ENCODE measurements around the gene ACADM. TPM values are rescaled to one million over a fixed set of nuclear protein-coding genes. Genes with fewer than 3 reads are reported as not detected.
A peak's percentile ranks its signal among the peaks of the same experiment; 100 is the strongest.
"Not testable (repeated sequence)": the region's sequence is repeated elsewhere in the genome, so short reads cannot be mapped to it uniquely, and the experiment has no call there.

ACADM gene
- total and polyA plus RNA-seq, 5 donors from 2014 or later = 12.6 to 56.8 (median 44.2) TPM

- H3K27me3 Mint-ChIP-seq = peaks cover 32% of the 10 kb centered on the region
- H3K9me3 Mint-ChIP-seq = peaks cover 0 to 2% (median 0%) of the 10 kb centered on the region in 7 donors
- no peak overlapping the region for H3K4me3 ChIP-seq (ENCODE audit: low read depth, low read length)
Measured at GRCh38 chr1:75710832-75711231, 13.7 kb upstream of the ACADM start.

GRCh38 chr1:75711846-75712245 lies 12.7 kb upstream of the ACADM start:
- Mint-ChIP-seq H3K4me1 (no peaks in the 10 kb centered on the region), H3K36me3 (no peaks in the 10 kb centered on the region), H3K9me3 (peaks cover 0 to 2% (median 0%) of the 10 kb centered on the region in 7 donors), H3K27ac (no peak overlapping the region), H3K27me3 (peaks cover 33% of the 10 kb centered on the region), H3K4me3 (no peak overlapping the region)
- Histone ChIP-seq H3K9me3 (ENCODE audit: control insufficient read depth in 2 of 2, low read length in 2 of 2) (no peaks in the 10 kb centered on the region), H3K4me3 (ENCODE audit: low read depth, low read length) (no peak overlapping the region), H3K27ac (ENCODE audit: insufficient read depth, low read length, poor library complexity, severe bottlenecking) (no peak overlapping the region), H3K4me1 (ENCODE audit: control insufficient read depth, insufficient read depth, low read length, poor library complexity, severe bottlenecking) (no peaks in the 10 kb centered on the region), H3K36me3 (ENCODE audit: control insufficient read depth, insufficient read depth, low read length) (no peaks in the 10 kb centered on the region), H3K27me3 (ENCODE audit: control insufficient read depth, insufficient read depth, low read length) (peaks cover 2% of the 10 kb centered on the region)
- ATAC-seq (ENCODE audit: low read depth in 2 of 2) = no peak
- DNase-seq = no peak

More at GRCh38 chr1:75710832-75711231, 13.7 kb upstream of the ACADM start:
- Histone ChIP-seq H3K4me1 (ENCODE audit: control insufficient read depth, insufficient read depth, low read length, poor library complexity, severe bottlenecking) (no peaks in the 10 kb centered on the region), H3K27ac (ENCODE audit: insufficient read depth, low read length, poor library complexity, severe bottlenecking) (no peak overlapping the region), H3K27me3 (ENCODE audit: control insufficient read depth, insufficient read depth, low read length) (peaks cover 6% of the 10 kb centered on the region), H3K9me3 (ENCODE audit: control insufficient read depth in 2 of 2, low read length in 2 of 2) (no peaks in the 10 kb centered on the region), H3K36me3 (ENCODE audit: control insufficient read depth, insufficient read depth, low read length) (no peaks in the 10 kb centered on the region)
- H3K27ac Mint-ChIP-seq = no peak overlapping the region
- H3K36me3 Mint-ChIP-seq = no peaks in the 10 kb centered on the region
- no peaks in the 10 kb centered on the region for H3K4me1 Mint-ChIP-seq
- ATAC-seq (ENCODE audit: low read depth in 2 of 2) = no peak
- no peak for DNase-seq
- no peak overlapping the region for H3K4me3 Mint-ChIP-seq

- Histone ChIP-seq H3K27ac (ENCODE audit: insufficient read depth, low read length, poor library complexity, severe bottlenecking) (no peak overlapping the region), H3K36me3 (ENCODE audit: control insufficient read depth, insufficient read depth, low read length) (no peaks in the 10 kb centered on the region), H3K4me3 (ENCODE audit: low read depth, low read length) (no peak overlapping the region), H3K27me3 (ENCODE audit: control insufficient read depth, insufficient read depth, low read length) (peaks cover 2% of the 10 kb centered on the region), H3K9me3 (ENCODE audit: control insufficient read depth in 2 of 2, low read length in 2 of 2) (no peaks in the 10 kb centered on the region), H3K4me1 (ENCODE audit: control insufficient read depth, insufficient read depth, low read length, poor library complexity, severe bottlenecking) (no peaks in the 10 kb centered on the region)
- H3K27ac Mint-ChIP-seq = no peak overlapping the region
- no peaks in the 10 kb centered on the region for H3K4me1 Mint-ChIP-seq
- H3K27me3 Mint-ChIP-seq = peaks cover 31% of the 10 kb centered on the region
- DNase-seq (no peak), ATAC-seq (ENCODE audit: low read depth in 2 of 2) (no peak)
- H3K36me3 Mint-ChIP-seq = no peaks in the 10 kb centered on the region
- no peak overlapping the region for H3K4me3 Mint-ChIP-seq
- peaks cover 0 to 2% (median 0%) of the 10 kb centered on the region in 7 donors for H3K9me3 Mint-ChIP-seq
Measured at GRCh38 chr1:75712306-75712705, 12.2 kb upstream of the ACADM start.

- Histone ChIP-seq H3K9me3 (ENCODE audit: control insufficient read depth in 2 of 2, low read length in 2 of 2) (no peaks in the 10 kb centered on the region), H3K27ac (ENCODE audit: insufficient read depth, low read length, poor library complexity, severe bottlenecking) (no peak overlapping the region), H3K4me3 (ENCODE audit: low read depth, low read length) (no peak overlapping the region), H3K4me1 (ENCODE audit: control insufficient read depth, insufficient read depth, low read length, poor library complexity, severe bottlenecking) (peaks cover 6% of the 10 kb centered on the region), H3K27me3 (ENCODE audit: control insufficient read depth, insufficient read depth, low read length) (no peaks in the 10 kb centered on the region), H3K36me3 (ENCODE audit: control insufficient read depth, insufficient read depth, low read length) (no peaks in the 10 kb centered on the region)
- peaks cover 0 to 2% (median 0%) of the 10 kb centered on the region in 7 donors for H3K9me3 Mint-ChIP-seq
- H3K36me3 Mint-ChIP-seq = no peaks in the 10 kb centered on the region
- H3K27ac Mint-ChIP-seq = no peak overlapping the region
- H3K27me3 Mint-ChIP-seq = peaks cover 24% of the 10 kb centered on the region
- DNase-seq (no peak), ATAC-seq (ENCODE audit: low read depth in 2 of 2) (no peak)
- peaks cover 3 to 13% (median 10%) of the 10 kb centered on the region in 4 donors for H3K4me1 Mint-ChIP-seq
- no peak overlapping the region for H3K4me3 Mint-ChIP-seq
Measured at GRCh38 chr1:75719810-75720209, 4.7 kb upstream of the ACADM start.

GRCh38 chr1:75720325-75720724 lies 4.2 kb upstream of the ACADM start:
- Mint-ChIP-seq H3K4me3 (peak overlapping the region in 1 of 4 donors; percentile 58), H3K9me3 (peaks cover 0 to 2% (median 0%) of the 10 kb centered on the region in 7 donors), H3K4me1 (peaks cover 6 to 17% (median 13%) of the 10 kb centered on the region in 4 donors), H3K27me3 (peaks cover 24% of the 10 kb centered on the region), H3K36me3 (no peaks in the 10 kb centered on the region), H3K27ac (no peak overlapping the region)
- Histone ChIP-seq H3K27me3 (ENCODE audit: control insufficient read depth, insufficient read depth, low read length) (no peaks in the 10 kb centered on the region), H3K9me3 (ENCODE audit: control insufficient read depth in 2 of 2, low read length in 2 of 2) (no peaks in the 10 kb centered on the region), H3K4me1 (ENCODE audit: control insufficient read depth, insufficient read depth, low read length, poor library complexity, severe bottlenecking) (peaks cover 10% of the 10 kb centered on the region), H3K36me3 (ENCODE audit: control insufficient read depth, insufficient read depth, low read length) (no peaks in the 10 kb centered on the region), H3K27ac (ENCODE audit: insufficient read depth, low read length, poor library complexity, severe bottlenecking) (no peak overlapping the region), H3K4me3 (ENCODE audit: low read depth, low read length) (no peak overlapping the region)
- ATAC-seq (ENCODE audit: low read depth in 2 of 2) (no peak), DNase-seq (no peak)

- Mint-ChIP-seq H3K36me3 (no peaks in the 10 kb centered on the region), H3K27me3 (peaks cover 20% of the 10 kb centered on the region), H3K4me3 (peak overlapping the region in 1 of 4 donors; percentile 58), H3K9me3 (peaks cover 0 to 2% (median 0%) of the 10 kb centered on the region in 7 donors), H3K27ac (no peak overlapping the region), H3K4me1 (peaks cover 11 to 22% (median 18%) of the 10 kb centered on the region in 4 donors)
- no peaks in the 10 kb centered on the region for H3K9me3 ChIP-seq (ENCODE audit: control insufficient read depth in 2 of 2, low read length in 2 of 2)
- DNase-seq = no peak
- no peak overlapping the region for H3K27ac ChIP-seq (ENCODE audit: insufficient read depth, low read length, poor library complexity, severe bottlenecking)
- peaks cover 15% of the 10 kb centered on the region for H3K4me1 ChIP-seq (ENCODE audit: control insufficient read depth, insufficient read depth, low read length, poor library complexity, severe bottlenecking)
- ATAC-seq (ENCODE audit: low read depth in 2 of 2) = no peak
- no peaks in the 10 kb centered on the region for H3K27me3 ChIP-seq (ENCODE audit: control insufficient read depth, insufficient read depth, low read length)
- no peaks in the 10 kb centered on the region for H3K36me3 ChIP-seq (ENCODE audit: control insufficient read depth, insufficient read depth, low read length)
- no peak overlapping the region for H3K4me3 ChIP-seq (ENCODE audit: low read depth, low read length)
Measured at GRCh38 chr1:75720820-75721219, 3.7 kb upstream of the ACADM start.

GRCh38 chr1:75722246-75722645 lies 2.3 kb upstream of the ACADM start:
- not testable (repeated sequence) for H3K36me3 Mint-ChIP-seq; DNase-seq; H3K27ac Mint-ChIP-seq; H3K36me3 ChIP-seq (ENCODE audit: control insufficient read depth, insufficient read depth, low read length); ATAC-seq (ENCODE audit: low read depth in 2 of 2); H3K9me3 Mint-ChIP-seq; H3K9me3 ChIP-seq (ENCODE audit: control insufficient read depth in 2 of 2, low read length in 2 of 2); H3K4me3 ChIP-seq (ENCODE audit: low read depth, low read length); H3K27me3 ChIP-seq (ENCODE audit: control insufficient read depth, insufficient read depth, low read length); H3K27ac ChIP-seq (ENCODE audit: insufficient read depth, low read length, poor library complexity, severe bottlenecking)
- Mint-ChIP-seq H3K4me1 (peaks cover 15 to 36% (median 24%) of the 10 kb centered on the region in 4 donors), H3K27me3 (peaks cover 19% of the 10 kb centered on the region), H3K4me3 (peak overlapping the region in 1 of 4 donors; percentile 100)
- H3K4me1 ChIP-seq (ENCODE audit: control insufficient read depth, insufficient read depth, low read length, poor library complexity, severe bottlenecking) = peaks cover 27% of the 10 kb centered on the region

GRCh38 chr1:75722966-75723365 lies 1.5 kb upstream of the ACADM start:
- Mint-ChIP-seq H3K27ac (peak overlapping the region in 1 of 3 donors; percentile 98), H3K36me3 (no peaks in the 10 kb centered on the region), H3K9me3 (no peaks in the 10 kb centered on the region), H3K4me3 (peak overlapping the region; percentile 78 to 100 (median 98)), H3K4me1 (peaks cover 19 to 43% (median 31%) of the 10 kb centered on the region in 4 donors), H3K27me3 (peaks cover 19% of the 10 kb centered on the region)
- Histone ChIP-seq H3K4me1 (ENCODE audit: control insufficient read depth, insufficient read depth, low read length, poor library complexity, severe bottlenecking) (peaks cover 27% of the 10 kb centered on the region), H3K27me3 (ENCODE audit: control insufficient read depth, insufficient read depth, low read length) (no peaks in the 10 kb centered on the region), H3K36me3 (ENCODE audit: control insufficient read depth, insufficient read depth, low read length) (no peaks in the 10 kb centered on the region), H3K9me3 (ENCODE audit: control insufficient read depth in 2 of 2, low read length in 2 of 2) (no peaks in the 10 kb centered on the region), H3K27ac (ENCODE audit: insufficient read depth, low read length, poor library complexity, severe bottlenecking) (no peak overlapping the region), H3K4me3 (ENCODE audit: low read depth, low read length) (peak overlapping the region; percentile 91)
- ATAC-seq (ENCODE audit: low read depth in 2 of 2) = no peak
- no peak for DNase-seq
